ENCODE results near the gene UBA3. TPM values are rescaled to one million over a fixed set of nuclear protein-coding genes. Genes with fewer than 3 reads are reported as not detected.

Gene UBA3
- total and polyA plus RNA-seq, 2 experiments from 2014 or later = 43.3 to 59.8 TPM

GRCh38 chr3:69102384-69102783 lies 22.2 kb upstream of the UBA3 start:
- no peaks in the 10 kb centered on the region for H3K9me2 ChIP-seq (replicated peaks; ENCODE audit: insufficient read depth)
- 90% methylated on average over 4 of the region's 4 CpGs for WGBS (ENCODE audit: low lambda C conversion rate, missing lambda C conversion rate)
- no peak overlapping the region for H2AFZ ChIP-seq
- peaks cover 23% of the 10 kb centered on the region for H3K79me2 ChIP-seq
- H3K4me2 ChIP-seq = no peak overlapping the region
- no peaks in the 10 kb centered on the region for H3K9me3 ChIP-seq (ENCODE audit: low read depth)
- H3K4me1 ChIP-seq (ENCODE audit: insufficient read depth) = no peaks in the 10 kb centered on the region
- H3K27ac ChIP-seq = no peak overlapping the region
- H3K4me3 ChIP-seq = no peak overlapping the region
- TF ChIP-seq EZH2phosphoT487 (IDR thresholded peaks at IDR 0.05; ENCODE audit: low read depth, severe bottlenecking, unreplicated experiment) = no peak
- no peak for TF ChIP-seq EZH2 (IDR thresholded peaks at IDR 0.05; ENCODE audit: borderline replicate concordance)
- no peak for TF ChIP-seq CTCF (IDR thresholded peaks at IDR 0.05; ENCODE audit: poor library complexity)
- no peak for DNase-seq (ENCODE audit: low spot score)
- no peaks in the 10 kb centered on the region for H3K27me3 ChIP-seq
- no peaks in the 10 kb centered on the region for H4K20me1 ChIP-seq (ENCODE audit: insufficient read depth, poor library complexity, severe bottlenecking)
- no peaks in the 10 kb centered on the region for H3K36me3 ChIP-seq (replicated peaks; ENCODE audit: insufficient read depth, low read depth)

GRCh38 chr3:69099576-69099975 lies 19.4 kb upstream of the UBA3 start:
- H3K79me2 ChIP-seq = peaks cover 36% of the 10 kb centered on the region
- no peak for DNase-seq (ENCODE audit: low spot score)
- TF ChIP-seq EZH2phosphoT487 (IDR thresholded peaks at IDR 0.05; ENCODE audit: low read depth, severe bottlenecking, unreplicated experiment) (no peak), EZH2 (IDR thresholded peaks at IDR 0.05; ENCODE audit: borderline replicate concordance) (no peak), CTCF (IDR thresholded peaks at IDR 0.05; ENCODE audit: poor library complexity) (no peak)
- H3K9me3 ChIP-seq (ENCODE audit: low read depth) = no peaks in the 10 kb centered on the region
- no peaks in the 10 kb centered on the region for H3K27me3 ChIP-seq
- no peak overlapping the region for H3K27ac ChIP-seq
- no peak overlapping the region for H3K4me3 ChIP-seq
- H2AFZ ChIP-seq = no peak overlapping the region
- 91% methylated on average over 4 of the region's 4 CpGs for WGBS (ENCODE audit: low lambda C conversion rate, missing lambda C conversion rate)
- H3K36me3 ChIP-seq (replicated peaks; ENCODE audit: insufficient read depth, low read depth) = no peaks in the 10 kb centered on the region
- no peaks in the 10 kb centered on the region for H3K9me2 ChIP-seq (replicated peaks; ENCODE audit: insufficient read depth)
- H3K4me1 ChIP-seq (ENCODE audit: insufficient read depth) = peaks cover 4% of the 10 kb centered on the region
- no peaks in the 10 kb centered on the region for H4K20me1 ChIP-seq (ENCODE audit: insufficient read depth, poor library complexity, severe bottlenecking)
- H3K4me2 ChIP-seq = no peak overlapping the region

GRCh38 chr3:69097407-69098086 lies 17.4 kb upstream of the UBA3 start:
- H3K4me3 ChIP-seq = no peak overlapping the region
- TF ChIP-seq EZH2 (IDR thresholded peaks at IDR 0.05; ENCODE audit: borderline replicate concordance) (no peak), CTCF (IDR thresholded peaks at IDR 0.05; ENCODE audit: poor library complexity) (no peak), EZH2phosphoT487 (IDR thresholded peaks at IDR 0.05; ENCODE audit: low read depth, severe bottlenecking, unreplicated experiment) (no peak)
- H4K20me1 ChIP-seq (ENCODE audit: insufficient read depth, poor library complexity, severe bottlenecking) = peaks cover 10% of the 10 kb centered on the region
- H3K4me2 ChIP-seq = no peak overlapping the region
- peaks cover 4% of the 10 kb centered on the region for H3K4me1 ChIP-seq (ENCODE audit: insufficient read depth)
- DNase-seq (ENCODE audit: low spot score) = no peak
- H3K9me3 ChIP-seq (ENCODE audit: low read depth) = no peaks in the 10 kb centered on the region
- H3K27ac ChIP-seq = no peak overlapping the region
- no peaks in the 10 kb centered on the region for H3K9me2 ChIP-seq (replicated peaks; ENCODE audit: insufficient read depth)
- H3K27me3 ChIP-seq = no peaks in the 10 kb centered on the region
- H3K36me3 ChIP-seq (replicated peaks; ENCODE audit: insufficient read depth, low read depth) = no peaks in the 10 kb centered on the region
- WGBS (ENCODE audit: low lambda C conversion rate, missing lambda C conversion rate) = 93% methylated on average over 9 of the region's 9 CpGs
- H3K79me2 ChIP-seq = peaks cover 52% of the 10 kb centered on the region
- no peak overlapping the region for H2AFZ ChIP-seq

All from hepatocyte (in vitro differentiated cells).